MCF 10A (cell line): ENCODE measurements around the gene CSAD. TPM values are rescaled to one million over a fixed set of nuclear protein-coding genes. Genes with fewer than 3 reads are reported as not detected.

Source experiments
- BruUV-seq: library from RNA; stranded (reverse); fragments of 400-500 nt; replicated peaks from 2 replicates; lab custom pipeline; 2021; lab: Mats Ljungman, UMichigan
- CTCF ChIA-PET: fragments of 300-600 bp; sonication (Branson Sonifier 250); formaldehyde crosslinking; extraction: SDS; loops from one replicate; lab custom pipeline; 2021; ENCODE audit warnings: antibody characterized with exemption, inconsistent platforms; lab: Yijun Ruan, JAX
- POLR2A ChIA-PET: fragments of 300-600, 350-650 bp; sonication (Branson Sonifier 250); formaldehyde crosslinking; extraction: SDS; loops from one replicate; lab custom pipeline; 2020; ENCODE audit warnings: antibody characterized with exemption, inconsistent platforms; lab: Yijun Ruan, JAX
- DNase-seq: peaks from one replicate; pipeline ENCODE4 v3.0.0-alpha.2; 2018; ENCODE audit not compliant: unreplicated experiment
- H3K27ac Mint-ChIP-seq: one replicate; pipeline ENCODE4 v1.8.0; 2022; ENCODE audit warnings: mild to moderate bottlenecking, low read depth, mixed read lengths; ENCODE audit not compliant: unreplicated experiment
- H3K27me3 Mint-ChIP-seq: one replicate; pipeline ENCODE4 v1.8.0; 2022; ENCODE audit warnings: mixed read lengths; ENCODE audit not compliant: insufficient read depth, unreplicated experiment
- H3K36me3 Mint-ChIP-seq: one replicate; pipeline ENCODE4 v1.8.0; 2022; ENCODE audit warnings: mild to moderate bottlenecking, moderate library complexity, mixed read lengths; ENCODE audit not compliant: insufficient read depth, unreplicated experiment
- H3K4me1 Mint-ChIP-seq: one replicate; pipeline ENCODE4 v1.8.0; 2022; ENCODE audit warnings: mixed read lengths; ENCODE audit not compliant: insufficient read depth, unreplicated experiment
- H3K4me3 Mint-ChIP-seq: one replicate; pipeline ENCODE4 v1.8.0; 2022; ENCODE audit warnings: mild to moderate bottlenecking, moderate library complexity, mixed read lengths; ENCODE audit not compliant: unreplicated experiment
- H3K9me3 Mint-ChIP-seq: one replicate; pipeline ENCODE4 v1.8.0; 2022; ENCODE audit warnings: mixed read lengths; ENCODE audit not compliant: unreplicated experiment
- CTCF ChIP-seq: fragments of 200-600 bp; IDR thresholded peaks from one replicate; pipeline ENCODE4 v1.8.0; 2022; ENCODE audit warnings: antibody characterized with exemption, mild to moderate bottlenecking; ENCODE audit not compliant: unreplicated experiment
- intact Hi-C: fragments of 100-400 bp; cut with micrococcal nuclease; formaldehyde crosslinking; loops from 2 replicates; pipeline ENCODE4 v1.14.1; 2022
- total RNA-seq: library from RNA; stranded (reverse); gene quantifications from 2 replicates; pipeline ENCODE4 v1.2.3, GENCODE V29; 2022

CSAD gene
- total RNA-seq, 1 experiment from 2014 or later: 22.7 TPM

- POLR2A ChIA-PET: no interaction called here
Measured at GRCh38 chr12:53115891-53116648, 64.7 kb downstream of the CSAD start.

GRCh38 chr12:53115112-53115890, 65.4 kb downstream of the CSAD start:
- CTCF ChIA-PET: interaction anchor here (0.6 to 2.1 kb wide), 3 partner anchors 16 to 76 kb away, joined by 3 to 8 read pairs (median 3); no protein-coding TSS in a partner anchor

More at GRCh38 chr12:53115891-53116648, 64.7 kb downstream of the CSAD start:
- Mint-ChIP-seq H3K4me1 (no peaks in the 10 kb centered on the region), H3K27ac (no peak overlapping the region), H3K36me3 (no peaks in the 10 kb centered on the region), H3K4me3 (no peak overlapping the region), H3K9me3 (no peaks in the 10 kb centered on the region), H3K27me3 (no peaks in the 10 kb centered on the region)
- intact Hi-C loops: no loop called here
- DNase-seq: no peak
- BruUV-seq: no TSS peak
- CTCF ChIA-PET: interaction anchor here (0.6 to 1.4 kb wide), 3 partner anchors 13 to 77 kb away, joined by 3 read pairs; no protein-coding TSS in a partner anchor
- TF ChIP-seq CTCF: no peak

GRCh38 chr12:53113951-53114350, 66.8 kb downstream of the CSAD start:
- H3K27me3 Mint-ChIP-seq: no peaks in the 10 kb centered on the region
- POLR2A ChIA-PET: no interaction called here
- DNase-seq: no peak
- no peak for TF ChIP-seq CTCF
- intact Hi-C loops: no loop called here
- CTCF ChIA-PET: interaction anchor here (0.6 to 2.1 kb wide), 3 partner anchors 15 to 46 kb away, joined by 3 to 8 read pairs (median 3); no protein-coding TSS in a partner anchor
- H3K4me3 Mint-ChIP-seq: no peak overlapping the region
- H3K9me3 Mint-ChIP-seq: no peaks in the 10 kb centered on the region
- BruUV-seq: no TSS peak
- no peaks in the 10 kb centered on the region for H3K4me1 Mint-ChIP-seq
- H3K27ac Mint-ChIP-seq: no peak overlapping the region
- no peaks in the 10 kb centered on the region for H3K36me3 Mint-ChIP-seq

More at GRCh38 chr12:53115112-53115890, 65.4 kb downstream of the CSAD start:
- H3K27me3 Mint-ChIP-seq: no peaks in the 10 kb centered on the region
- no peak overlapping the region for H3K27ac Mint-ChIP-seq
- H3K36me3 Mint-ChIP-seq: no peaks in the 10 kb centered on the region
- no peaks in the 10 kb centered on the region for H3K4me1 Mint-ChIP-seq
- no peaks in the 10 kb centered on the region for H3K9me3 Mint-ChIP-seq
- H3K4me3 Mint-ChIP-seq: no peak overlapping the region
- intact Hi-C loops: no loop called here
- POLR2A ChIA-PET: no interaction called here
- no peak for TF ChIP-seq CTCF
- DNase-seq: no peak
- no TSS peak for BruUV-seq
